Bronchial epithelial cell (primary cell): ENCODE results near the gene CYCS. TPM values are rescaled to one million over a fixed set of nuclear protein-coding genes. Genes with fewer than 3 reads are reported as not detected.

Source experiments
- DNase-seq: peaks from one replicate; pipeline ENCODE4 v3.0.0-alpha.2; 2010; ENCODE audit warnings: low read depth
- FAIRE-seq: peaks from 2 replicates; lab custom pipeline; 2011; peaks lifted over from hg19 to GRCh38; lab: Jason Lieb, UNC
- H3K27me3 ChIP-seq: 2 replicates; pipeline ENCODE4 v1.5.1; 2011; ENCODE audit warnings: low read length; ENCODE audit not compliant: control insufficient read depth, insufficient read depth
- H3K36me3 ChIP-seq: 2 replicates; pipeline ENCODE4 v1.5.1; 2011; ENCODE audit warnings: low read length; ENCODE audit not compliant: control insufficient read depth, insufficient read depth
- H3K4me3 ChIP-seq: 2 replicates; pipeline ENCODE4 v1.5.1; 2011; ENCODE audit warnings: mild to moderate bottlenecking, low read depth, low read length, control low read depth
- CTCF ChIP-seq: IDR thresholded peaks from 2 replicates; pipeline ENCODE4 v1.5.1; 2011; ENCODE audit warnings: mild to moderate bottlenecking, moderate library complexity, low read length, control low read depth, inconsistent platforms; ENCODE audit not compliant: insufficient read depth, severe bottlenecking
- total RNA-seq: library from RNA; depleted of rRNA; stranded (reverse); fragments of >200 nt; gene quantifications from 2 replicates; pipeline ENCODE4 v1.2.1, GENCODE V29; 2014

Gene CYCS
- total RNA-seq, 1 donor from 2014 or later = 45.3 TPM

- no peaks in the 10 kb centered on the region for H3K27me3 ChIP-seq
- DNase-seq = no peak
- H3K36me3 ChIP-seq = no peaks in the 10 kb centered on the region
- TF ChIP-seq CTCF = no peak
- no peak overlapping the region for H3K4me3 ChIP-seq
- FAIRE-seq = no peak
Measured at GRCh38 chr7:25148772-25149575, 23.9 kb upstream of the CYCS start.

- Histone ChIP-seq H3K4me3 (no peak overlapping the region), H3K36me3 (no peaks in the 10 kb centered on the region), H3K27me3 (no peaks in the 10 kb centered on the region)
- no peak for DNase-seq
- no peak for TF ChIP-seq CTCF
- FAIRE-seq = no peak
Measured at GRCh38 chr7:25143763-25144162, 18.7 kb upstream of the CYCS start.

GRCh38 chr7:25139536-25139935 is 14.5 kb upstream of the CYCS start:
- no peak for DNase-seq
- TF ChIP-seq CTCF = no peak
- H3K27me3 ChIP-seq = no peaks in the 10 kb centered on the region
- H3K4me3 ChIP-seq = no peak overlapping the region
- H3K36me3 ChIP-seq = no peaks in the 10 kb centered on the region
- no peak for FAIRE-seq

GRCh38 chr7:25134358-25135010 is 9.4 kb upstream of the CYCS start:
- no peak overlapping the region for H3K4me3 ChIP-seq
- DNase-seq (no peak), FAIRE-seq (no peak)
- no peaks in the 10 kb centered on the region for H3K36me3 ChIP-seq
- no peak for TF ChIP-seq CTCF
- H3K27me3 ChIP-seq = no peaks in the 10 kb centered on the region

- no peak overlapping the region for H3K4me3 ChIP-seq
- H3K27me3 ChIP-seq = no peaks in the 10 kb centered on the region
- DNase-seq = no peak
- FAIRE-seq = no peak
- H3K36me3 ChIP-seq = no peaks in the 10 kb centered on the region
- TF ChIP-seq CTCF = no peak
Measured at GRCh38 chr7:25132430-25132829, 7.4 kb upstream of the CYCS start.
